ENCODE measurements around the gene BACH2.
"Not testable (repeated sequence)": the region's sequence is repeated elsewhere in the genome, so short reads cannot be mapped to it uniquely, and the experiment has no call there.

BACH2 gene

GRCh38 chr6:90087106-90087833 is 209.4 kb downstream of the BACH2 start:
- no peak for DNase-seq

GRCh38 chr6:90086517-90086916 is 210.1 kb downstream of the BACH2 start:
- DNase-seq: no peak

GRCh38 chr6:90083891-90084290 is 212.8 kb downstream of the BACH2 start:
- peak; percentile 87 for DNase-seq

GRCh38 chr6:90082847-90083246 is 213.8 kb downstream of the BACH2 start:
- peak; percentile 22 for DNase-seq

GRCh38 chr6:90080876-90081481 is 215.7 kb downstream of the BACH2 start:
- DNase-seq: peak; percentile 30

- DNase-seq: peak; percentile 31
Measured at GRCh38 chr6:90079560-90080490, 216.8 kb downstream of the BACH2 start.

- DNase-seq: peak; percentile 84
Measured at GRCh38 chr6:90078513-90079289, 217.9 kb downstream of the BACH2 start.

GRCh38 chr6:90076511-90077415 is 219.9 kb downstream of the BACH2 start:
- no peak for DNase-seq

- no peak for DNase-seq
Measured at GRCh38 chr6:90074161-90074850, 222.3 kb downstream of the BACH2 start.

GRCh38 chr6:90072935-90073464 is 223.6 kb downstream of the BACH2 start:
- no peak for DNase-seq

- no peak for DNase-seq
Measured at GRCh38 chr6:90072501-90072900, 224.1 kb downstream of the BACH2 start.

GRCh38 chr6:90068703-90069523 is 227.7 kb downstream of the BACH2 start:
- no peak for DNase-seq

GRCh38 chr6:90068264-90068663 is 228.4 kb downstream of the BACH2 start:
- DNase-seq: peak; percentile 14

GRCh38 chr6:90066697-90067096 is 229.9 kb downstream of the BACH2 start:
- DNase-seq: no peak

GRCh38 chr6:90065173-90065572 is 231.5 kb downstream of the BACH2 start:
- no peak for DNase-seq

- DNase-seq: no peak
Measured at GRCh38 chr6:90062667-90063066, 234.0 kb downstream of the BACH2 start.

- DNase-seq: no peak
Measured at GRCh38 chr6:90062051-90062450, 234.6 kb downstream of the BACH2 start.

- DNase-seq: not testable (repeated sequence)
Measured at GRCh38 chr6:90059178-90059577, 237.5 kb downstream of the BACH2 start.

- DNase-seq: not testable (repeated sequence)
Measured at GRCh38 chr6:90055924-90056323, 240.7 kb downstream of the BACH2 start.

- not testable (repeated sequence) for DNase-seq
Measured at GRCh38 chr6:90054193-90054592, 242.4 kb downstream of the BACH2 start.

Measured in hematopoietic multipotent progenitor cell treated with erythropoietin and hydrocortisone succinate and interleukin-3 and kit ligand, for 4 days (in vitro differentiated cells).